Placental epithelial cell (primary cell): ENCODE measurements around the gene SNTA1. TPM values are rescaled to one million over a fixed set of nuclear protein-coding genes. Genes with fewer than 3 reads are reported as not detected.

Experiments
- total RNA-seq: library from RNA; depleted of rRNA; stranded (reverse); fragments of >200 nt; gene quantifications from 2 replicates; pipeline ENCODE4 v1.2.3, GENCODE V29; 2012

Gene SNTA1
- 7.1 and 17.2 TPM in 2 replicates for total RNA-seq

DNA sequence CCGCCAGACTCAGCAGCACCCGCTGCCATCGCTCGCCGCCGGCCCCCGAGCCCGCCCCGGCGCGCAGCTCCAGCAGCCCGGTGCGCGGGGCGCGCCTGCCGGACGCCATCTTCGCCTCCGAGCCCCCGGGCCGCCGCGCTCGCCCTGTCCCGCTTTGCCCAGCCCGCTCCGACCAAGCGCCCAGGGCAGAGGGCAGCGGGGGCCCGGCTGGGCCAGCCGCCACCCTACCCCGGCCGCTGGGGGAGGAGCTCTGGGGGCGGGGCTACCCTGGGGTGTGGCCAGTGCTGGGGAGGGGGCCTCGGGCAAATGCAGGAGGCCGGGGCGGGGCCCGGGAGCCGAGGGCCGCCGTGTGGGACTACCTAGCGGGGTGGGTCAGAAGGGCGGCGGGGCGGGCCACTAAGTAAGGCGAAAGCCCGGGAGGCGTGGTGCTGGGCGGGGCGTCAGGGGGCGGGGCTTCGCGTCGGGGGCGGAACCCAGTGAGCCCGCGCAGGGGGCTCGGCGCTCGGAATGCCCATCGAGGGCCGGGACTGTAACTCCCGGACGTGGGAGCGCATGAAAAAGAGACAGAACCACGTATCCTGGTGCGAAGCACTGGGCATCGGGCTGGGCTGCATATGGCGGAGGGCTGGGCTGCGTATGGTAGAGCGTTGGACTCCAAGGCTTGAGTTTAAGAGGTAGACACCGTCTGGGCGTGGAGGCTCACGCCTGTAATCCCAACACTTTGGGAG, at the start of gene SNTA1:
SNTA1 (minus strand) TSS at position 252 of the 728 bp plus-strand sequence; CDS start at position 109, 143 bp downstream.

DNA sequence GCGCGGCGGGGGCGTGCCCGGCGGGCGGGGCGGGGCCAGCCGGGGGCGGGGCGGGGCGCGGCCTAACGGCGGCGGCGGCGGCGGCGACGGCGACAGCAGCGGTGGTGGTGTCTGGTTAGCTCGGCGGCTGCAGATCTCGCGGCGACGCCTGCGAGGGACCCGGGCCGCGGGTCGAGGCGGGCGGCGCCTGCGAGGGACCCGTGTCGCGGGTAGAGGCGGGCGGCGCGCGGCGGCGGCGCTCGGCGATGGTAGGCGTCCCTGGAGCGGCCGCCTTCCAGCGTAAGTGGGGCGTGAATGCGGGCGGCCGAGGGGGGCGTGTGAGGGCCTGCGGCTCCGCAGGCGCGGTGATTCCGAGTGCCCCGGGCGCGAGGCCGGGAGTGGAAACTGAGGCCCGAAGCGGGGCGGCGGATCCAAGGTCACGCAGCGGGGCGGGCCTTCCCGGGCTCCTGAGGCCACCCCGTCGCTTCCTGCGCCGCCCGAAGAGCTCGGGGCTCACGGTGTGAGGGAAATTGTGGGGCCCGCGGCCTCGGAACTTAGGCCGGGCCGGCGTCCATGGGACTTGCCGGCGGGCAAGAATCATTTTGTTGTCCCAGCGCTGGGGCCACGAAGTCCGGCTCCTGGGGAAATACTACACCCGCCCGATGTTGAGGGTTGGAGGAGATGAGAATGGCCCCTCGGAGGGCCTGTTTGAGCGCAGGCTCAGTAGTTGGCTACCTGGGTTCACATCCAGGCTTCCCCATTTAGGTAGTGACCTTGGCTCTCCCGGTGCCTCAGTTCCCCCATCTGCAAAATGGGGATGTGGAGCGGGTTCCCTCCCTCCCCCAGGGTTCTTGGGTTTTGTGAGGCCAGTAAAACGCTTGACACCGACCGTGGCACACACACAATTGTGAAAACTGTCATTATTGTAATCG, 46.7 kb upstream of the SNTA1 start, which contains the start of gene CBFA2T2:
CBFA2T2 (plus strand) TSS at position 74 of the 911 bp plus-strand sequence; CDS start at position 246, 172 bp downstream.

DNA sequence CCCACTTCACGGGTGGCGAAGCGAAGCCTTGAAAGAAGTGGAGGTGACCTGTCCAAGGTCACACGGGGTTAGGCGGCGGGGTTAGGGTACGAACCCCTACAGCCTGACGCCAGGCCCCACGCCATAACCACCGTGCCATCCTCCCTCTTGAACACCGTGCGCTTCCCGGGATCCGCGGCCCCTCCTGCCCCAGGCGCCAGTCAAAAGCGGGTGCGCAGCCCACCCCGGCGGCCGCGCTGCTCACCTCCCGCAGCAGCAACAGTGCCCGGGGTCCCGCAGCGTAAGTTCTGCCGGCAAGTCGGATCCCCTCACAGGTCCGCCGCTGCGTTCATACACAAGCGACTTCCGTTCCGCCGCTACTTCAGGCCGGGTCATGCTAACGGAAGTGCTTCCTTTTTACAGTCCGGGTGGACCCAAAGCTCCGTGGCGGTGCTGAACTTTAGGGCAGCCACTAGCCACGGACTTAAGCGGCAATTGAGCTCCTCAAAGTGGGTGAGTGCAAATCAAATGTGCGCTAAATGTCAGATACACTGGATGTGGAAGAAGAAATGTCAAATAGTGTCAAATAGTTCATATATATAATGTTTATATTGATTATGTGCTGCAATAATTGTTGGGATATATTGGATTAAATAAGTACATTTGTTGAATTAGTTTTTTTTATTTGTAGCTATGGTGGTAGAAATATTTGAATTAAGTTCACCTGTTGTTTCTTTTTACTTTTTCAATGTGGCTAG, 42.2 kb downstream of the SNTA1 start, which contains the start of gene CDK5RAP1:
CDK5RAP1 (minus strand) TSS at position 336 of the 737 bp plus-strand sequence. CDS start 4,455 bp downstream, outside the sequence.

Other genes starting within 250 kb of the SNTA1 start
- gene BPIFA3, start 226.4 kb downstream of the SNTA1 start, total RNA-seq, result not detected in 2 replicates
- gene BPIFA1, start 207.8 kb downstream of the SNTA1 start, total RNA-seq, result not detected in 2 replicates
- not detected in 2 replicates for gene BPIFB1, start 160.5 kb downstream of the SNTA1 start, total RNA-seq
- 13.7 and 15.8 TPM in 2 replicates for gene CDK5RAP1, start 42.2 kb downstream of the SNTA1 start, total RNA-seq
- 9.1 and 15.3 TPM in 2 replicates for gene CBFA2T2, start 46.3 kb upstream of the SNTA1 start, total RNA-seq
- gene C20orf144, start 218.6 kb upstream of the SNTA1 start, total RNA-seq, result 0.33 and 0.39 TPM in 2 replicates
- gene ACTL10, start 223.2 kb upstream of the SNTA1 start, total RNA-seq, result 6.0 and 7.1 TPM in 2 replicates
- 24.1 and 48.3 TPM in 2 replicates for gene NECAB3, start 230.7 kb upstream of the SNTA1 start, total RNA-seq
- gene E2F1, start 242.6 kb upstream of the SNTA1 start, total RNA-seq, result 4.7 and 5.6 TPM in 2 replicates